ENCODE data around the gene MAP2K1.

Gene MAP2K1

DNA sequence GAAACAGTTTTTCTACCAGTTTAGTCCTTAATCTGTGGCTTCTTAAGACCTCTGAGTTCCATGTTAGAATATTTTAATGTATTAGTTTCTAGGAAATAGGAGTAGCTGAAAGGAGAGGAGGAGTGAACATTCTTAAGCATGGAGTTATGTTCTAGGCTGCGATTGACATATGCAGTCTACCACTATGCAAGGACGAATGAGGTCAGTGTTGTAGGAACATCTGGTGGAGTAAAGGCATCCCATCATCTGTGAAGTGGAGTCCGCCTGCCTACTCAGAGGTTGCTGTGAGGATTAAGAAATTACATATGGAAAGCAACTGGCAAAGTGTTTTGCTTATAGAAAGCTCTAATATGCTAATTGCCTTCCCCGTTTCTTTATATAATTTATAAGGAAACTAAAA is 65.7 kb downstream of the MAP2K1 start:
- DNase-seq (ENCODE audit: low read depth in 1 of 2, low spot score in 1 of 2), result no peak
- Histone ChIP-seq H3K27me3 (ENCODE audit: insufficient read depth, poor library complexity, severe bottlenecking) (no peaks in the 10 kb centered on the region), H3K4me3 (replicated peaks; ENCODE audit: insufficient read depth, low read length) (no peak overlapping the region), H3K27ac (replicated peaks) (no peak overlapping the region)
- TF ChIP-seq, protein P1, sequence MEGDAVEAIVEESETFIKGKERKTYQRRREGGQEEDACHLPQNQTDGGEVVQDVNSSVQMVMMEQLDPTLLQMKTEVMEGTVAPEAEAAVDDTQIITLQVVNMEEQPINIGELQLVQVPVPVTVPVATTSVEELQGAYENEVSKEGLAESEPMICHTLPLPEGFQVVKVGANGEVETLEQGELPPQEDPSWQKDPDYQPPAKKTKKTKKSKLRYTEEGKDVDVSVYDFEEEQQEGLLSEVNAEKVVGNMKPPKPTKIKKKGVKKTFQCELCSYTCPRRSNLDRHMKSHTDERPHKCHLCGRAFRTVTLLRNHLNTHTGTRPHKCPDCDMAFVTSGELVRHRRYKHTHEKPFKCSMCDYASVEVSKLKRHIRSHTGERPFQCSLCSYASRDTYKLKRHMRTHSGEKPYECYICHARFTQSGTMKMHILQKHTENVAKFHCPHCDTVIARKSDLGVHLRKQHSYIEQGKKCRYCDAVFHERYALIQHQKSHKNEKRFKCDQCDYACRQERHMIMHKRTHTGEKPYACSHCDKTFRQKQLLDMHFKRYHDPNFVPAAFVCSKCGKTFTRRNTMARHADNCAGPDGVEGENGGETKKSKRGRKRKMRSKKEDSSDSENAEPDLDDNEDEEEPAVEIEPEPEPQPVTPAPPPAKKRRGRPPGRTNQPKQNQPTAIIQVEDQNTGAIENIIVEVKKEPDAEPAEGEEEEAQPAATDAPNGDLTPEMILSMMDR (IDR thresholded peaks at IDR 0.05; ENCODE audit: insufficient read depth, low read length), result no peak
- TF ChIP-seq SPI1 (IDR thresholded peaks at IDR 0.05; ENCODE audit: borderline replicate concordance, low read depth), result no peak
- TF ChIP-seq, protein P2, sequence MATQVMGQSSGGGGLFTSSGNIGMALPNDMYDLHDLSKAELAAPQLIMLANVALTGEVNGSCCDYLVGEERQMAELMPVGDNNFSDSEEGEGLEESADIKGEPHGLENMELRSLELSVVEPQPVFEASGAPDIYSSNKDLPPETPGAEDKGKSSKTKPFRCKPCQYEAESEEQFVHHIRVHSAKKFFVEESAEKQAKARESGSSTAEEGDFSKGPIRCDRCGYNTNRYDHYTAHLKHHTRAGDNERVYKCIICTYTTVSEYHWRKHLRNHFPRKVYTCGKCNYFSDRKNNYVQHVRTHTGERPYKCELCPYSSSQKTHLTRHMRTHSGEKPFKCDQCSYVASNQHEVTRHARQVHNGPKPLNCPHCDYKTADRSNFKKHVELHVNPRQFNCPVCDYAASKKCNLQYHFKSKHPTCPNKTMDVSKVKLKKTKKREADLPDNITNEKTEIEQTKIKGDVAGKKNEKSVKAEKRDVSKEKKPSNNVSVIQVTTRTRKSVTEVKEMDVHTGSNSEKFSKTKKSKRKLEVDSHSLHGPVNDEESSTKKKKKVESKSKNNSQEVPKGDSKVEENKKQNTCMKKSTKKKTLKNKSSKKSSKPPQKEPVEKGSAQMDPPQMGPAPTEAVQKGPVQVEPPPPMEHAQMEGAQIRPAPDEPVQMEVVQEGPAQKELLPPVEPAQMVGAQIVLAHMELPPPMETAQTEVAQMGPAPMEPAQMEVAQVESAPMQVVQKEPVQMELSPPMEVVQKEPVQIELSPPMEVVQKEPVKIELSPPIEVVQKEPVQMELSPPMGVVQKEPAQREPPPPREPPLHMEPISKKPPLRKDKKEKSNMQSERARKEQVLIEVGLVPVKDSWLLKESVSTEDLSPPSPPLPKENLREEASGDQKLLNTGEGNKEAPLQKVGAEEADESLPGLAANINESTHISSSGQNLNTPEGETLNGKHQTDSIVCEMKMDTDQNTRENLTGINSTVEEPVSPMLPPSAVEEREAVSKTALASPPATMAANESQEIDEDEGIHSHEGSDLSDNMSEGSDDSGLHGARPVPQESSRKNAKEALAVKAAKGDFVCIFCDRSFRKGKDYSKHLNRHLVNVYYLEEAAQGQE (IDR thresholded peaks at IDR 0.05; ENCODE audit: insufficient replicate concordance, low read depth), result no peak
- TF ChIP-seq POLR2AphosphoS5 (IDR thresholded peaks at IDR 0.05; ENCODE audit: low read depth), result no peak

DNA sequence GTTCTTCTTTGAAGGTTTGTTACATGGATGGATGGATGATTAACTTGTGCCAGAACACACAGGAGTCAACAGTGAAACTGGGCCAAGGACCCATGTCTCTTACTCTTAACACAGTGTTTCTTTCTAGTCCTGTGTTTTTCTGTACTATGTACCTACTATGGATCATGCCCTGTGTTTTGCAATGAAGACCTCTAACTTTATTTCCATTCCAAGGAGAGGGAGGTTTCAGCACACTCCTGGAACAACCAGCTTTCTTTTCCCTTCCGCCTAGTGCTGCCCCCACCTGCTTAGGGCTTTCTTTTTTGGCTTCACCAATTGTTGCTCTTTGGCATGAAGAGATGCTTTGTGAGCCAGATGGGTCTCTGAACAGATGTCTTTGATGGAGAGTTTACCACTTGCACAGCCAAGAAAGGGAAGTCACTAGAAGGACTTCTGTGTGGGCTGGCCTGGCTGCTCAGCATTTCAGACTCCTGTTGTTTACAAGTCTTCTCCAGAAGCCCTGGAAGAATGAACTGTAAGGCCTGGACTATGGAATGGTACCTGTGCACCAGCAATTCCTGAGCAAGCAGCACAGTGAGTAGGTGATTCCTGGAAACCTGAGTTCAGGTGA is 66.4 kb downstream of the MAP2K1 start:
- DNase-seq (ENCODE audit: low read depth in 1 of 2, low spot score in 1 of 2), result peak; percentile 22 to 45

DNA sequence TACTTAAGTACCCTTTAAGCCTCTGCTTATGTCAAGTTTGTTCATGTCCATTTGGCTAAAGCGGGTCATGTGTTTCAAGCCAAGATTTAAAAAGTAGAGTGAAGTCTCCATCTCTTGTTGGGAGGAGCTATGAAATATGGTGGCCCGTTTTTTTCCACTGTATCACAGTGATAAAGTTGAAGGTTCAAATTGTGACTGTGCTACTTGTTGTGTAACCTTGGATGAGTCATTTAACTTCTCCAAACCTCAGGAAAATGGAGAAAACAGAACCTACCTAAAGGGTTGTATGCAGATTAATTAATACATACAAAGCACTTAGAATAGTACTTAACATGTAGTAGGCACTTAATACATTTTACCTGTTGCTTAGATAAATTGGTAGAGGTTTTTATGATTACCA is 67.4 kb downstream of the MAP2K1 start:
- Histone ChIP-seq H3K27me3 (ENCODE audit: insufficient read depth, poor library complexity, severe bottlenecking) (no peaks in the 10 kb centered on the region), H3K4me3 (replicated peaks; ENCODE audit: insufficient read depth, low read length) (no peak overlapping the region), H3K27ac (replicated peaks) (no peak overlapping the region)
- peak; percentile 36 to 41 for DNase-seq (ENCODE audit: low read depth in 1 of 2, low spot score in 1 of 2)
- TF ChIP-seq, protein P1 (IDR thresholded peaks at IDR 0.05; ENCODE audit: insufficient read depth, low read length), result no peak
- TF ChIP-seq POLR2AphosphoS5 (IDR thresholded peaks at IDR 0.05; ENCODE audit: low read depth) (no peak), SPI1 (IDR thresholded peaks at IDR 0.05; ENCODE audit: borderline replicate concordance, low read depth) (no peak), GABPA (IDR thresholded peaks at IDR 0.05; ENCODE audit: low read depth) (no peak)
- TF ChIP-seq, protein P2 (IDR thresholded peaks at IDR 0.05; ENCODE audit: insufficient replicate concordance, low read depth), result no peak

More for the DNA sequence above, 66.4 kb downstream of the MAP2K1 start:
- no peak for TF ChIP-seq POLR2AphosphoS5 (IDR thresholded peaks at IDR 0.05; ENCODE audit: low read depth)
- TF ChIP-seq, protein P2 (IDR thresholded peaks at IDR 0.05; ENCODE audit: insufficient replicate concordance, low read depth), result no peak
- TF ChIP-seq SPI1 (IDR thresholded peaks at IDR 0.05; ENCODE audit: borderline replicate concordance, low read depth), result peak; percentile 75
- TF ChIP-seq, protein P1 (IDR thresholded peaks at IDR 0.05; ENCODE audit: insufficient read depth, low read length), result no peak
- no peak for TF ChIP-seq GABPA (IDR thresholded peaks at IDR 0.05; ENCODE audit: low read depth)
- Histone ChIP-seq H3K4me3 (replicated peaks; ENCODE audit: insufficient read depth, low read length) (no peak overlapping the region), H3K27me3 (ENCODE audit: insufficient read depth, poor library complexity, severe bottlenecking) (no peaks in the 10 kb centered on the region), H3K27ac (replicated peaks) (no peak overlapping the region)

Data from HL-60 (cell line).